ENCODE data around the gene YPEL1.

DNA sequence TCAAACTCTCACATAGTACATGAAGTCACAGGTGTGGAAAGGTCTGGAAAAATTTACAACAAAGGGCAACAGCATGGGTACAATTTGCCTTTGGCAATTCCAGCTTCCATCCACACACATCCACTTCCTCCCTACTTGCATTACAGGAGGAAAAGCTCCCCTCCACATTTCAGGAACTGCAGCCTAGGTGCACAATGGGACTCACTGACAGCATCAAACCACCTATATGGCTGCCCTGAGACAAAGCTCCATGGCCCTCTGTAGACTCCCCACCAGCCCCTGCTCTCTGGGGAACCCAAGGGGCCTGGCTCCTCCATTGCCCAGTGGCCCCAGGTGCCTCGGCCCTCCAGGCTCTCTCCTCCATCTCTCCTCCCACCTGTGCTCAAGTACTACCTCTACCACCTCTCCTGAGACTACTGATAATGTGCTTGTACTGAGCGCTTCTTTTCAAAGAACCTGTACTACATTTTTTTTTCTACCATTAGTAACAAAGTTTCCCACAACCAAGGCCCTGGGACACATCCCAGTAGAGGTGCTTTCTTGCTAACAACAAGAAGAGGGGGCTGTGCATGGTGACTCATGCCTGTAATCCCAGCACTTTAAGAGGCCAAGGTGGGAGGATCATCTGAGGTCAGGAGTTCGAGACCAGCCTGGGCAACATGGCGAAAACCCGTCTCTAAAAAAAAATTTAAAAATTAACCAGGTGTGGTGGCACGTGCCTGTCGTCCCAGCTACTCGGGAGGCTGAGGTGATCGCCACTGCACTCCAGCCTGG is 4.9 kb downstream of the YPEL1 start:
- TF ChIP-seq, protein P1, sequence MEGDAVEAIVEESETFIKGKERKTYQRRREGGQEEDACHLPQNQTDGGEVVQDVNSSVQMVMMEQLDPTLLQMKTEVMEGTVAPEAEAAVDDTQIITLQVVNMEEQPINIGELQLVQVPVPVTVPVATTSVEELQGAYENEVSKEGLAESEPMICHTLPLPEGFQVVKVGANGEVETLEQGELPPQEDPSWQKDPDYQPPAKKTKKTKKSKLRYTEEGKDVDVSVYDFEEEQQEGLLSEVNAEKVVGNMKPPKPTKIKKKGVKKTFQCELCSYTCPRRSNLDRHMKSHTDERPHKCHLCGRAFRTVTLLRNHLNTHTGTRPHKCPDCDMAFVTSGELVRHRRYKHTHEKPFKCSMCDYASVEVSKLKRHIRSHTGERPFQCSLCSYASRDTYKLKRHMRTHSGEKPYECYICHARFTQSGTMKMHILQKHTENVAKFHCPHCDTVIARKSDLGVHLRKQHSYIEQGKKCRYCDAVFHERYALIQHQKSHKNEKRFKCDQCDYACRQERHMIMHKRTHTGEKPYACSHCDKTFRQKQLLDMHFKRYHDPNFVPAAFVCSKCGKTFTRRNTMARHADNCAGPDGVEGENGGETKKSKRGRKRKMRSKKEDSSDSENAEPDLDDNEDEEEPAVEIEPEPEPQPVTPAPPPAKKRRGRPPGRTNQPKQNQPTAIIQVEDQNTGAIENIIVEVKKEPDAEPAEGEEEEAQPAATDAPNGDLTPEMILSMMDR (IDR thresholded peaks at IDR 0.05) = no peak
- TF ChIP-seq POLR2A (IDR thresholded peaks at IDR 0.05) = no peak

Measured in right lobe of liver (tissue), 4 donors.